Fibroblast of lung (primary cell): ENCODE results near the gene MT1B. TPM values are rescaled to one million over a fixed set of nuclear protein-coding genes. Genes with fewer than 3 reads are reported as not detected.
"Not testable (repeated sequence)": the region's sequence is repeated elsewhere in the genome, so short reads cannot be mapped to it uniquely, and the experiment has no call there.

Experiments
- DNase-seq, 2 donors: peaks; one replicate each; pipeline versions ENCODE4 v3.0.0 to v3.0.0-alpha.2; 2010; ENCODE audit warnings: low read depth in 2 of 2
- H2AFZ ChIP-seq: 2 replicates; pipeline ENCODE4 v1.5.1; 2012; ENCODE audit warnings: low read length, control low read depth, inconsistent platforms
- H3K27ac ChIP-seq: 2 replicates; pipeline ENCODE4 v1.5.1; 2011; ENCODE audit warnings: low read length, control low read depth; ENCODE audit not compliant: insufficient read depth
- H3K27me3 ChIP-seq: 2 replicates; pipeline ENCODE4 v1.5.1; 2011; ENCODE audit warnings: mild to moderate bottlenecking, low read length; ENCODE audit not compliant: control insufficient read depth, insufficient read depth
- H3K36me3 ChIP-seq: 2 replicates; pipeline ENCODE4 v1.5.1; 2011; ENCODE audit warnings: low read length; ENCODE audit not compliant: control insufficient read depth, insufficient read depth
- H3K4me1 ChIP-seq: 2 replicates; pipeline ENCODE4 v1.5.1; 2011; ENCODE audit warnings: low read length; ENCODE audit not compliant: control insufficient read depth, insufficient read depth; ENCODE audit errors: extremely low read depth
- H3K4me2 ChIP-seq: 2 replicates; pipeline ENCODE4 v1.5.1; 2011; ENCODE audit warnings: low read length, control low read depth; ENCODE audit not compliant: insufficient read depth; ENCODE audit errors: extremely low read depth
- H3K4me3 ChIP-seq, 4 experiments: fragments of 200-600 bp in 1 of 4; sonication (generic) in 1 of 4; replicated peaks in 1 of 4; 2 replicates each; pipeline ENCODE4 v1.5.1; 2011 to 2016; ENCODE audit warnings: low read length in 4 of 4, low read depth in 3 of 4, mild to moderate bottlenecking in 3 of 4, control low read depth in 2 of 4, inconsistent platforms in 1 of 4, mixed read lengths in 1 of 4; ENCODE audit not compliant: insufficient read depth in 1 of 4; ENCODE audit errors: control extremely low read depth in 1 of 4
- H3K79me2 ChIP-seq: 2 replicates; pipeline ENCODE4 v1.5.1; 2012; ENCODE audit warnings: mild to moderate bottlenecking, low read length, inconsistent platforms; ENCODE audit not compliant: control insufficient read depth, insufficient read depth
- H3K9ac ChIP-seq: 2 replicates; pipeline ENCODE4 v1.5.1; 2011; ENCODE audit warnings: mild to moderate bottlenecking, low read length, control low read depth; ENCODE audit not compliant: insufficient read depth
- H3K9me3 ChIP-seq: 2 replicates; pipeline ENCODE4 v1.5.1; 2012; ENCODE audit warnings: low read depth, low read length; ENCODE audit not compliant: control insufficient read depth, insufficient read depth
- H4K20me1 ChIP-seq: 2 replicates; pipeline ENCODE4 v1.5.1; 2011; ENCODE audit warnings: low read length; ENCODE audit not compliant: control insufficient read depth, insufficient read depth; ENCODE audit errors: extremely low read depth
- EZH2 ChIP-seq: IDR thresholded peaks from 2 replicates; pipeline ENCODE4 v1.5.1; 2012; ENCODE audit warnings: low read length, control low read depth, mild to moderate bottlenecking; ENCODE audit errors: missing control alignments
- polyA plus RNA-seq, 2 donors: library from polyadenylated mRNA; depleted of rRNA in 1 of 2; stranded (reverse) in 1 of 2; unstranded in 1 of 2; fragments of >200 nt; gene quantifications; 2 replicates each; pipeline ENCODE4 v1.2.1, GENCODE V29; 2011 to 2012; ENCODE audit warnings: missing spikeins in 1 of 2
- total RNA-seq: library from RNA; depleted of rRNA; stranded (reverse); fragments of >200 nt; gene quantifications from 2 replicates; pipeline ENCODE4 v1.2.1, GENCODE V29; 2014
- TF ChIP-seq, protein P1 (sequence below), 2 donors: IDR thresholded peaks in 1 of 2; conservative IDR thresholded peaks in 1 of 2; 1 replicate in 1 of 2; 2 replicates in 1 of 2; pipeline ENCODE4 v1.5.1; 2011 to 2012; ENCODE audit warnings: low read length in 2 of 2, control low read depth in 1 of 2, inconsistent platforms in 1 of 2, low read depth in 1 of 2, mild to moderate bottlenecking in 1 of 2

MT1B gene
- total and polyA plus RNA-seq, 2 donors (not counting 1 experiment from before 2014, with no cell fraction given): not detected

DNA sequence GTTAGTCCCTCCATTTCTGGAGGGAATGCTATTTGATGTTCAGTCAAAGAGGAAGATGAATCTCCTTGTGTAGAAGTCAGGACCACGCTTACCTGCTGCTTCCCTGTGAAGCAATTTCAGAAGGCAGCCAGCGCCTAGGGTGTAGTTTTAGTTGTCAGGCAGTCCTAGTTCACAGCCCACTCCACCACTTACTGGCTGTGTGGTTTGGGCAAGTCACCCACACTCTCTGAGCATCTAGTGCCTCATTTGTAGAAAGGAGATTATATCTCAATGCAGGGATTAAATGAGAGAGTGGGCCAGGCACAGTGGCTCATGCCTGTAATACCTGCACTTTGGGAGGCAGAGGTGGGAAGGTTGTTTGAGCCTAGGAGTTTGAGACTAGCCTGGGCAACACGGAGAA is 20.5 kb downstream of the MT1B start:
- H3K27ac ChIP-seq, H3K79me2 ChIP-seq, H3K36me3 ChIP-seq, H3K9ac ChIP-seq, H3K4me1 ChIP-seq, H2AFZ ChIP-seq, H3K9me3 ChIP-seq, H4K20me1 ChIP-seq, H3K4me2 ChIP-seq, DNase-seq, H3K4me3 ChIP-seq: not testable (repeated sequence)
- H3K27me3 ChIP-seq: peaks cover 20% of the 10 kb centered on the region

DNA sequence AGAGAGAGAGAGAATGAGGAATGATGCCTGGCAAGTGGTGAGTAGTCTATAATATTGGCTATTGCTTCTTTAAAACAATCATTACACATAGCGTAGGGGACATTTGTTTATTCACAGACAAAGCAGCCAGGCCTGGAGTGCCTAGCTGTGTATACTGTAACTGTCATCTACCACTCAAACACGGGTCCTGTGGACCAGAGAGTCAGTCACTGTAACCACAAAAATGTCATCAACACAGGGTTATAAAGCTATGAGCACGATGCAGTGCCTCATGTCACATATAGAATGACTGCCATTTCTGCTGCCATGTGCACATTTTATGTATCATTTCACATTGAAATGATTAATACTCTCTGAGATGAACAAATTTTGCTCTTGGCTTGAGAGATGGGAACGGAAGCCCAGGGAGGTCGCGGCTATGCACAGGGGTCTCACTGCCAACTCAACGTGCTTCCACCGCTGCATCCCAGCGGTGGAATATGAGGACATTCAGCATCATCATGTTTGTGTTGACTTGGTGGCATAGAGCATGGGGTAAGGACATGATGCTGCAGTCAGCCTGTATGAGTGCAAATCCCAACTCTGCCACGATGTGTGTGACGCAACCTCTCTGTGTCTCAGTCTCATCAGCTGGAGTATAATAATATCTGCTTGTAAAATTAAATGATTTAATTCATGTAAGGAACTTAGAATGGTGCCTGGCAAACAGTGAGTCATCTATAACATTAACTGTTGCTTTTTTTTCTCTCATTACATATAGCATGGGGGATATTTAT is 21.3 kb downstream of the MT1B start:
- peak overlapping the region; percentile 45 for H3K4me2 ChIP-seq
- no peak overlapping the region for H3K4me3 ChIP-seq
- H3K9me3 ChIP-seq: no peaks in the 10 kb centered on the region
- no peaks in the 10 kb centered on the region for H4K20me1 ChIP-seq
- H3K9ac ChIP-seq: no peak overlapping the region
- no peaks in the 10 kb centered on the region for H3K36me3 ChIP-seq
- no peak overlapping the region for H3K27ac ChIP-seq
- peaks cover 5% of the 10 kb centered on the region for H3K4me1 ChIP-seq
- TF ChIP-seq, protein P1, sequence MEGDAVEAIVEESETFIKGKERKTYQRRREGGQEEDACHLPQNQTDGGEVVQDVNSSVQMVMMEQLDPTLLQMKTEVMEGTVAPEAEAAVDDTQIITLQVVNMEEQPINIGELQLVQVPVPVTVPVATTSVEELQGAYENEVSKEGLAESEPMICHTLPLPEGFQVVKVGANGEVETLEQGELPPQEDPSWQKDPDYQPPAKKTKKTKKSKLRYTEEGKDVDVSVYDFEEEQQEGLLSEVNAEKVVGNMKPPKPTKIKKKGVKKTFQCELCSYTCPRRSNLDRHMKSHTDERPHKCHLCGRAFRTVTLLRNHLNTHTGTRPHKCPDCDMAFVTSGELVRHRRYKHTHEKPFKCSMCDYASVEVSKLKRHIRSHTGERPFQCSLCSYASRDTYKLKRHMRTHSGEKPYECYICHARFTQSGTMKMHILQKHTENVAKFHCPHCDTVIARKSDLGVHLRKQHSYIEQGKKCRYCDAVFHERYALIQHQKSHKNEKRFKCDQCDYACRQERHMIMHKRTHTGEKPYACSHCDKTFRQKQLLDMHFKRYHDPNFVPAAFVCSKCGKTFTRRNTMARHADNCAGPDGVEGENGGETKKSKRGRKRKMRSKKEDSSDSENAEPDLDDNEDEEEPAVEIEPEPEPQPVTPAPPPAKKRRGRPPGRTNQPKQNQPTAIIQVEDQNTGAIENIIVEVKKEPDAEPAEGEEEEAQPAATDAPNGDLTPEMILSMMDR (conservative IDR thresholded peaks at IDR 0.05 in 1 of 2, IDR thresholded peaks at IDR 0.05 in 1 of 2; ENCODE audit: low read depth in 1 of 2, low read length in 2 of 2): no peak
- TF ChIP-seq EZH2: no peak
- DNase-seq: peak in 1 of 2 donors; percentile 66
- H3K79me2 ChIP-seq: no peaks in the 10 kb centered on the region
- no peak overlapping the region for H2AFZ ChIP-seq
- H3K27me3 ChIP-seq: peaks cover 14% of the 10 kb centered on the region

DNA sequence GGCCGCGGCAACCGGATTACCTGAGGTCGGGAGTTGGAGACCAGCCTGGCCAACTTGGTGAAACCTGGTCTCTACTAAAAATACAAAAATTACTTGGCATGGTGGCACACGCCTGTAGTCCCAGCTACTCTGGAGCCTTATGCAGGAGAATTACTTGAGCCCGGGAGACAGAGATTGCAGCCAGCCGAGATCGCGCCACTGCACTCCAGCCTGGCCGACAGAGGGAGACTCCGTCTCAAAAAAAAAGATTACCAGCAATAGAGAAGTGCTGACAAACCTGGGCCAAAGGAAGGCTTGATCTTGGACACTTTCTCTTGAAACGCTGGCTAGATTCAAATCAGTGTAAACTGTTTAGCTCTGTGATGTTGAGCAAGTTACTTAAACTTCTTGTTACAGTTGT is 22.2 kb downstream of the MT1B start:
- no peaks in the 10 kb centered on the region for H3K36me3 ChIP-seq
- H2AFZ ChIP-seq: no peak overlapping the region
- peak; percentile 5 to 46 for DNase-seq
- no peaks in the 10 kb centered on the region for H3K79me2 ChIP-seq
- no peaks in the 10 kb centered on the region for H3K9me3 ChIP-seq
- peaks cover 5% of the 10 kb centered on the region for H3K4me1 ChIP-seq
- TF ChIP-seq, protein P1 (conservative IDR thresholded peaks at IDR 0.05 in 1 of 2, IDR thresholded peaks at IDR 0.05 in 1 of 2; ENCODE audit: low read depth in 1 of 2, low read length in 2 of 2): peak; percentile 63
- no peak for TF ChIP-seq EZH2
- no peak overlapping the region for H3K9ac ChIP-seq
- no peak overlapping the region for H3K4me2 ChIP-seq
- H3K27me3 ChIP-seq: peaks cover 9% of the 10 kb centered on the region
- H3K4me3 ChIP-seq: no peak overlapping the region
- no peaks in the 10 kb centered on the region for H4K20me1 ChIP-seq
- H3K27ac ChIP-seq: no peak overlapping the region

DNA sequence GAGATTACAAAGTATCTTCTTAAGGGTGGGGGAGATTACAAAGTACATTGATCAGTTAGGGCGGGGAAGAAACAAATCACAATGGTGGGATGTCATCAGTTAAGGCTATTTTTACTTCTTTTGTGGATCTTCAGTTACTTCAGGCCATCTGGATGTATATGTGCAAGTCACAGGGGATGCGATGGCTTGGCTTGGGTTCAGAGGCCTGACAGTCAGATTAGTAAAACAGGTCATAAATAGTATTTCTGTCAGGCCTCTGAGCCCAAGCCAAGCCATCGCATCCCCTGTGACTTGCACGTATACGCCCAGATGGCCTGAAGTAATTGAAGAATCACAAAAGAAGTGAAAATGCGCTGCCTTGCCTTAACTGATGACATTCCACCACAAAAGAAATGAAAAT is 22.9 kb downstream of the MT1B start:
- not testable (repeated sequence) for H3K27ac ChIP-seq, H3K79me2 ChIP-seq, DNase-seq, H3K4me1 ChIP-seq, H3K27me3 ChIP-seq, H4K20me1 ChIP-seq, H3K36me3 ChIP-seq, H3K9ac ChIP-seq, H3K9me3 ChIP-seq, H2AFZ ChIP-seq, H3K4me2 ChIP-seq, H3K4me3 ChIP-seq
